ENCODE measurements around the gene BMPER. TPM values are rescaled to one million over a fixed set of nuclear protein-coding genes. Genes with fewer than 3 reads are reported as not detected.

BMPER gene
- total and polyA plus RNA-seq, 2 donors from 2014 or later = 0.60 to 0.80 TPM

GRCh38 chr7:34060196-34060947, 155.0 kb downstream of the BMPER start:
- Histone ChIP-seq H3K4me1 (ENCODE audit: control insufficient read depth in 2 of 3, insufficient read depth in 2 of 3, low read depth in 1 of 3, low read length in 3 of 3) (no peaks in the 10 kb centered on the region), H3K9ac (ENCODE audit: low read length in 3 of 3) (no peak overlapping the region), H3K4me3 (ENCODE audit: low read length in 3 of 3) (no peak overlapping the region), H3K27me3 (ENCODE audit: control insufficient read depth, insufficient read depth, low read length) (no peaks in the 10 kb centered on the region), H3K9me3 (ENCODE audit: control insufficient read depth in 2 of 3, insufficient read depth in 1 of 3, low read length in 3 of 3) (no peaks in the 10 kb centered on the region), H3K27ac (ENCODE audit: low read depth in 2 of 2, low read length in 2 of 2) (no peak overlapping the region), H3K36me3 (ENCODE audit: control insufficient read depth in 2 of 3, insufficient read depth in 3 of 3, low read length in 3 of 3) (no peaks in the 10 kb centered on the region)
- intact Hi-C loops (cut with DNase I) = no loop called here
- DNase-seq = no peak
- no peak for TF ChIP-seq CTCF (IDR thresholded peaks at IDR 0.05; ENCODE audit: borderline replicate concordance, extremely low read depth, insufficient read depth)
- FAIRE-seq = no peak

- no peak for FAIRE-seq
- Histone ChIP-seq H3K4me1 (ENCODE audit: control insufficient read depth in 2 of 3, insufficient read depth in 2 of 3, low read depth in 1 of 3, low read length in 3 of 3) (no peaks in the 10 kb centered on the region), H3K9me3 (ENCODE audit: control insufficient read depth in 2 of 3, insufficient read depth in 1 of 3, low read length in 3 of 3) (no peaks in the 10 kb centered on the region), H3K9ac (ENCODE audit: low read length in 3 of 3) (no peak overlapping the region), H3K36me3 (ENCODE audit: control insufficient read depth in 2 of 3, insufficient read depth in 3 of 3, low read length in 3 of 3) (no peaks in the 10 kb centered on the region), H3K27me3 (ENCODE audit: control insufficient read depth, insufficient read depth, low read length) (no peaks in the 10 kb centered on the region), H3K4me3 (ENCODE audit: low read length in 3 of 3) (no peak overlapping the region), H3K27ac (ENCODE audit: low read depth in 2 of 2, low read length in 2 of 2) (no peak overlapping the region)
- intact Hi-C loops (cut with DNase I) = no loop called here
- no peak for TF ChIP-seq CTCF (IDR thresholded peaks at IDR 0.05; ENCODE audit: borderline replicate concordance, extremely low read depth, insufficient read depth)
- DNase-seq = no peak
Measured at GRCh38 chr7:34061149-34061548, 155.8 kb downstream of the BMPER start.

GRCh38 chr7:34062341-34062740, 157.0 kb downstream of the BMPER start:
- TF ChIP-seq CTCF (IDR thresholded peaks at IDR 0.05; ENCODE audit: borderline replicate concordance, extremely low read depth, insufficient read depth) = no peak
- H3K4me1 ChIP-seq (ENCODE audit: control insufficient read depth in 2 of 3, insufficient read depth in 2 of 3, low read depth in 1 of 3, low read length in 3 of 3) = no peaks in the 10 kb centered on the region
- no peaks in the 10 kb centered on the region for H3K9me3 ChIP-seq (ENCODE audit: control insufficient read depth in 2 of 3, insufficient read depth in 1 of 3, low read length in 3 of 3)
- no peak for FAIRE-seq
- H3K27me3 ChIP-seq (ENCODE audit: control insufficient read depth, insufficient read depth, low read length) = no peaks in the 10 kb centered on the region
- H3K36me3 ChIP-seq (ENCODE audit: control insufficient read depth in 2 of 3, insufficient read depth in 3 of 3, low read length in 3 of 3) = no peaks in the 10 kb centered on the region
- no peak overlapping the region for H3K9ac ChIP-seq (ENCODE audit: low read length in 3 of 3)
- no peak overlapping the region for H3K4me3 ChIP-seq (ENCODE audit: low read length in 3 of 3)
- H3K27ac ChIP-seq (ENCODE audit: low read depth in 2 of 2, low read length in 2 of 2) = no peak overlapping the region
- intact Hi-C loops (cut with DNase I) = no loop called here
- DNase-seq = no peak
